Activated T-helper 9 cell treated with anti-CD3 and anti-CD28 coated beads, Interleukin-2, amount 50 U/mL, for 16 hours (primary cell): ENCODE data around the gene TYW1B.
"Not testable (repeated sequence)": the region's sequence is repeated elsewhere in the genome, so short reads cannot be mapped to it uniquely, and the experiment has no call there.

Experiments
- DNase-seq: peaks from one replicate; pipeline ENCODE4 v3.0.0-alpha.2; 2020; ENCODE audit warnings: low read depth

The TYW1B gene

DNA sequence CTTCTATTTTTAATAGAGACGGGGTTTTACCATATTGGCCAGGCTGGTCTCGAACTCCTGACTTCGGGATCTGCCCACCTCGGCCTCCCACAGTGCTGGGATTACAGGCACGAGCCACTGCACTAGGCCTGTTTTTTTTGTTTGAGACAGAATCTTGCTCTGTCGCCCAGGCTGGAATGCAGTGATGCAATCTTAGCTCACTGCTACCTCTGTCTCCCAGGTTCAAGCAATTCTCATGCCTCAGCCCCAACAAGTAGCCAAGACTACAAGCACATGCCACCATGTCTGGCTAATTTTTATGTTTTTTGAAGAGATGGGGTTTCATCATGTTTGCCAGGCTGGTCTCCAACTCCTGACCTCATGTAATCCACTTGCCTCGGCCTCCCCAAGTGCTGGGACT lies 73.7 kb downstream of the TYW1B start:
- no peak for DNase-seq

GRCh38 chr7:72753781-72754180 lies 74.2 kb downstream of the TYW1B start:
- no peak for DNase-seq

DNA sequence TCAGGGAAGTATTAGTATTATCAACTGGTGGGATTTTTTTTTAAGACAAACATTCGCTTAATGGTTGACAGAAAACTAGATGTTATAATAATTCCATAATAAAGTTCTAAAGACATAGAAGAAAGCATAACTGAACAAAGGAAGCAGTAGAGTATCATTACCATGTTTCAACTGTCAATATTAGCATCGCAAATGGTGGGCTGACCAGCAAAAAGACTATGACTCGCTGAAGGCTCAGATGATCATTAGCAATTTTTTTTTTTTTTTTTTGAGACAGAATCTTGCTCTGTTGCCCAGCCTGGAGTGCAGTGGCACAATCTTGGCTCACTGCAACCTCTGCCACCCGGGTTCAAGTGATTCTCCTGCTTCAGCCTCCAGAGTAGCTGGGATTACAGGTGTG lies 74.8 kb downstream of the TYW1B start:
- not testable (repeated sequence) for DNase-seq

- no peak for DNase-seq
Measured at GRCh38 chr7:72751978-72752377, 76.0 kb downstream of the TYW1B start.

DNA sequence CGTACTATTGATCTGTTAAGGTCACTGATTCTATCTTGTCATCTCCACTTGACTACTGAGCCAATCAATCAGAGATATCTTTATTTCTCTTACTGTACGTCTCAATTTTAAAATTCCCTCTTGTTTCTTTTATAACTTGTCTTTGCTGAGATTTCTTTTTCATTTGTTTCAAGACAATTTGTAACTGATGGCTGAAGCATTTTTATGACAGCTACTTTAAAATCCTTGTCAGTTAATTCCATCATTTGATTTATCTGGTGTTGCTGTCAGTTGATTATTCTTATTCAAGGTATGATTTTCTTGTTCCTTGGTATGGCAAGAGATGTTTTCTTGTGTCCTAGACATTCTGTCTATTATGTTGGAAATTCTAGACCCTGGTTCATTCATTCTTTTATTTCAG lies 76.6 kb downstream of the TYW1B start:
- no peak for DNase-seq

DNA sequence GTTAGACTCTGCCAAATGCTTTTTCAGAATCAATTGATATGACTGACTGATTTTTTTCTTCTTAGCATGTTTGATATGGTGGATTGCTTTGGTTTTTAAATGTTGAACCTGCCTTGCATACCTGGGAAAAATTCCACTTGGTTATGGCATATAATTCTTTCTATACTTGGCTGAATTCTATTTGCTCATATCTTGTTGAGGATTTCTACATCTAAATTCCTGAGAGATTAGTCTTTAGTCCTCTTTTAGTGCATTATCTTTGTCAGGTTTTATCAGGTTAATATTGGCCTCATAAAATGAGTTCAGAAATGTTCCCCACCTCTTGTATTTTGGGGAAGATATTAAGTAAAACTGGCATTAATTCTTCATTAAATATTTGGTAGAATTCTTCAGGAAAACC lies 79.4 kb downstream of the TYW1B start:
- not testable (repeated sequence) for DNase-seq

GRCh38 chr7:72744244-72744926 lies 83.6 kb downstream of the TYW1B start:
- not testable (repeated sequence) for DNase-seq

- not testable (repeated sequence) for DNase-seq
Measured at GRCh38 chr7:72743801-72744200, 84.2 kb downstream of the TYW1B start.

GRCh38 chr7:72739716-72740115 lies 88.3 kb downstream of the TYW1B start:
- DNase-seq, result not testable (repeated sequence)

DNA sequence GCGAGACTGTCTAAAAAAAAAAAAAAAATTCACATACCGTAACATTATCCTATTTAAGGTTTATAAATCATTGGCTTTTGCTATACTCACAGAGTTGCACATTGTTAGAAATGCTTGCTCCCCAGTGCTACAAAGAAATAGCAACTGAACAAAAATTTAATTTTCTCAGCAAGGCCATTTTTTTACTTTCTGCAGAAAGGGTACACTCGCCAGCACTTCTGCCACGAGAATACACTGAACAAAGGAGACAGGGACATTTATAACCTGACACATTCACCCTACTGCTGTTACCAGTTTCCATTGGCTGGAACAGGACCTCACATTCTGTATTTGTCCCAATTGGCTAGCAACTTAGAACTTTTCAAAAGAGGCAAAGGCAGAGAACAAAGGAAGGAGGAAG lies 92.1 kb downstream of the TYW1B start:
- DNase-seq, result not testable (repeated sequence)

- not testable (repeated sequence) for DNase-seq
Measured at GRCh38 chr7:72730815-72731214, 97.2 kb downstream of the TYW1B start.

DNA sequence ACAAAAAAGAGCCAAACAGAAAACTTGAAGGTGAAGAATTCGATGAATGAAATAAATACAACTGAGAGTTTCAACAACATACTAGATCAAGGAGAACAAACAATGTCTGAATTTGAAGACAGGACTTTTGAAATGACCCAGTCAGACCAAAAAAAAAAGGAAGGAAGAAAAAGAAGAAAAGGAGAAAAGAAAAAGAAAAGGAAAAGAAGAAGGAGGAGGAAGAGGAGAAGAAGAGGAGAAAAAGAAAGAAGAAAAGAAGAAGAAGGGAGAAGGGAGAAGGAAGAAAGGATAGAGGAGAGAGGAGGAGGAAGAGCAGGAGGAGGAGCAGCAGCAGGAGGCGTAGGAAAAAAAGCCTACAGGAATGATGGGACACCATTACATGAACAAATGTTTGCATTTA lies 97.6 kb downstream of the TYW1B start:
- not testable (repeated sequence) for DNase-seq

DNA sequence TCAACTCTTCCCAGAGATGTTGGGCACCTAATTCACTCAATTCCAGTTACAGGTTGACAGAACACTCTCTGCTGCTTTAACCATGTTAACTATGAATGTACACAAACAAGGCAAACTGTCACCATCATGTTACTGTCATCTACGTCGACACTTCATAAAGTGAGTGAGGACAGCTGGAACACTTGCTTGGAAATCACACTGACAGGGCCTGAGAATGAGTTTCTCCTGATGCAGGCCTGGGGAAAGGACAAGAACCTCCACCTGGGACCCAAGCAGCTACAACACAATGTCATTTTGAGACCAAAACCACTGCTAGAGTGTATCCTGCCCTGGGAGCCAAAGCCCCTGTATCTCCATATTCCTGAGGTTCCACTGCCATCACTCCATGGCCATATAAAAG lies 98.9 kb downstream of the TYW1B start:
- not testable (repeated sequence) for DNase-seq

DNA sequence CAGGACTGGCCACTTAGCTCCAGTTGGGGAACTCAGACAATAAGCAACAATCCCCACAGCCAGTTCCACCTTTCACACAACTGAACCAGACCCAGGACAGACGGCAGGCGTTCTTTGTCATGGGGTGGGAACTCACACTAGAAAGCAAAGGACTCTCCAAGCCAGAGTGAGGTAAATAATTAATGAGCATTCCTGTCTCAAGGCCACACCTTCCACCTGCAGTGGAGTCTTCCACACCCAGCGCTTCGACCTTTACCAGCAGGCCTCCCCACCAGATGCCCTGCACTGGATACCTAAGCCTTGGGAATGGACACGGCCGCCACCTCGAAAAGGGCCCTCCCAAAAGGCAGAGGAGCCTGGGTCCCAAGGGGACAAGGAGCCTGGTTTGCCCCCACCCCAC lies 105.3 kb downstream of the TYW1B start:
- DNase-seq, result not testable (repeated sequence)

DNA sequence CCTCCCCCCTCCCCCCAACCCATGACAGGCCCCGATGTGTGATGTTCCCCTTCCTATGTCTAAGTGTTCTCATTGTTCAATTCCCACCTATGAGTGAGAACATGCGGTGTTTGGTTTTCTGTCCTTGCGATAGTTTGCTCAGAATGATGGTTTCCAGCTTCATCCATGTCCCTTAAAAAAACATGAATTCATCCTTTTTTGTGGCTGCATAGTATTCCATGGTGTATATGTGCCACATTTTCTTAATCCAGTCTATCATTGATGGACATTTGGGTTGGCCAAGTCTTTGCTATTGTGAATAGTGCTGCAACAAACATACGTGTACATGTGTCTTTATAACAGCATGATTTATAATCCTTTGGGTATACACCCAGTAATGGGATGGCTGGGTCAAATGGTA lies 107.1 kb downstream of the TYW1B start:
- not testable (repeated sequence) for DNase-seq

DNA sequence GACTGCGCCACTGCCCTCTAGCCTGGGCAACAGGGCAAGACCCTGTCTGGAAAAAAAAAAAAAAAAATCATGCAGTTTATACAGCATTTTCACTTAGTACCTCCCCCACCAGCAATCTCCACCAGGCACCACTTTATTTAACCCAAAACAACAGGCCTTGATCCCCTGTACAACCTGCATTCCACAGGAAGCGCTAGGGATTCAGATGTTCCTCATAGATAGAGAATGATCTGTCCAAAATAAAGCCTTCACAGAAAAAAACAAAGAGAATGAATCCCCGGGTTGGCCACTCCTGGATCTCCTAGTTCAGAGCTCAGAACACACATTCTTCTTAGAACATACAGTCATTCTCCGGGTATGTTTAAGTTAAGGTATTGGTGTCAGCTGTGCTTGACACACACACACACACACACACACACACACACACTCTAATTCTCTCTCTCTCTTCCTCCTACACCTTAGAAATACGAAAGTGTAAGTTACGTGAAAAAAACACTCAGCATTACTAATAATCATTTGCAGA lies 110.7 kb downstream of the TYW1B start:
- DNase-seq, result not testable (repeated sequence)

GRCh38 chr7:72711927-72712326 lies 116.1 kb downstream of the TYW1B start:
- not testable (repeated sequence) for DNase-seq

DNA sequence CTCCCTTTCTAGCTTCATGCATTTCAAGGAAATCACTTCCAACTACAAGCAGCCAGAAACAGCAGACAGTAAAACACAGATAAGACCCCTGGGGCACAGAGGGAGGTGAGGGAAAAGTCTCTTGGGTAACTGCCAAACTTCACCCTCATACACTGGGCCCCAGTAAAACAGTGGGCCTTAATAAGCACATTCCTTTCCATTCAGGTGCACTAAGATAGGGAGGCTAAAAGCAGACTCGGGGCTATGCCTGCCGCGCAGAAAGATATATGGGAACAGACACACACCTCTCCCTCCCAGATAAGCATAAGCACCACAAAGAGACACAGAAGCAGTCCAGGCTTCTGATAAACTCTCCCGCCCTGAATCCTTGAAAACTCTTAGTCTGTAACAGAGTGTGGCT lies 117.0 kb downstream of the TYW1B start:
- no peak for DNase-seq

DNA sequence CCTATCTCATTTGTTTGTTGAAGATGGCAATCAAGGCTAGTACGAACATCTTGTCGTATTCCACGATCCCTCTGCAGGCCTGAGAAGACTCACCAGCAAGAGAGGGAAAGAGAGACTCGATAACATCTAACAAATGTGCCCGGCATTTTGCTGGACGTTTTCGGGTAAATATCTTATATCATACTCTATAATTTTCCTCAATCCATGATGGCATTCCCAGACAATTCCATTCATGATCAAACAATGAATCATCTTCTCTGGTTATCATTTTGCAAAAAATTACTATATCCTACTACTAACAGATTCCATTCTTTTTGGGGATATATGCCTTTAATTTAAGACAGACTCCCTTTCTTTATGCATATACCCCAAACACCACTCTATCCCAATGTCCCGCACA lies 118.1 kb downstream of the TYW1B start:
- no peak for DNase-seq

DNA sequence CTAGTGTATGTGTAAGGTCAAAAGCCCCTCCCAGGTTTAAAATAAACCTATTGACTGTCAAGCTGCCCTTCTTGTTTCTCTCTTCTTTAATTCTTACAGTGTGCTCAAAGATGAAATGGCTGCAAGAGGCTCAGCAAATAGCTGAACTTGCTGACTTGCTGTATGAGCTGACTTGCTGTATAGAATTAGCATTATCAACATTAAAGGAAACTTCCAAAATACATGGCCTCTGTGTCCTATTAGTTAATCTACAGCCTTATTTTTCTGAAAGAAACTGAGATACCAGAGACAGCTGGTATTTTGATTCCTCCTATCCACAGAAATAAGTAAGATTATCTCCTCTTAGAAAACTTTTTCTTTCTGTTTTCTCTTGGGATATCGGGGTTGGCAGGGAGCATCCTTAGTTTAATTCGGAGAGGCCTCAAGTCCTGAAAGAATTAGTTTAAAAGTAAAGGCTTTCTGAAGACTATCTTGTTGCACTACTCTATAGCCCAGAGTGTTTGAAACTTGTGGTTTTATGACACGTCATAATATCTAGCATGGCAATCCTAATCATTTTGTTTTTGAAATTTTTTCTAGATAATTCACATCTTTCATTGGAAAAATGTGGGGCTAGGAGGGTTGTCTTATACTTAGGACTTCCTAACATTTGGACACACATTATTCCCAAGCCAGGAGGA lies 119.5 kb downstream of the TYW1B start:
- DNase-seq, result not testable (repeated sequence)

DNA sequence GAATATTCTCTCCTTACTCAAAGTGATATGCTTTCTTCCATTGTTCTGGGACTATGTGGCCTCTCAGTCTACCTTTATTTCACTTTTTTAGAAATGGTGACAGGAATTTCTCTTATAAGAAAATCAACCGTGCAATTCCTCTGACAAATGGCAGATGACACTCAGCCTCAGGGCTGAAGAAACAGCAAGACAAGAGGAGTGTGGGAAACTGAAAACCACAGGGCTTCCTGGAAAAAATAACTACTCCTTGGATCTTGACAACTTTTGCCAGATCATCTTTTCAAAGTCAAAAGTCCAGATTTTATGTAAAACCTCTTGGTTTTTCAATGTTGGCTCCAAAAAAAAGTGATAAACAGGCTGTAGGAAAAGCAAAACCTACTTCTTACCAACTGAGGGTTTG lies 121.5 kb downstream of the TYW1B start:
- no peak for DNase-seq

DNA sequence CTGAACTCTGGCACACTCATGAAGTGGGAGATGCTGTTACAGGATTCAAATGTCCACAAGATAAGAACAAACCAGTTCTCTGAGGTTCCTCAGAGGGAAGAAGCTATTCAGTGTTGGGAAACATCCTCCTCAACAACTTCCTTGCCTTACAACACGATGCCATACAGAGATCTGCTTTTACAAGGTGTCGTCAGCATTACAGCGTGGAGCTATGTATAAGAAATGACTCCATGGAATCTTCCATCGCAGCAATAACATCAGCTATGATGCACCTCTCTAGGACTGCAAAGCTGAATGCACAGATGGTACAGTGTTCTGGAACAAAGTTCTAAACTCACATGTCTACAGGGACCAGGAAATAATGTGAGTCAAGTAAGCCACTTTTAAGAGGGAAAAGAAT lies 122.3 kb downstream of the TYW1B start:
- not testable (repeated sequence) for DNase-seq

GRCh38 chr7:72704894-72705293 lies 123.1 kb downstream of the TYW1B start:
- no peak for DNase-seq
